AG08396 (cell line): ENCODE measurements around the gene OSBPL2.

Experiments used
- DNase-seq: peaks from one replicate; pipeline ENCODE4 v3.0.0; 2012; ENCODE audit warnings: low spot score, mixed read lengths

The OSBPL2 gene

GRCh38 chr20:62206388-62206775 is 31.9 kb upstream of the OSBPL2 start:
- DNase-seq = no peak

GRCh38 chr20:62208061-62208794 is 30.1 kb upstream of the OSBPL2 start:
- DNase-seq = no peak

GRCh38 chr20:62208795-62209755 is 29.2 kb upstream of the OSBPL2 start:
- peak; percentile 47 for DNase-seq

- no peak for DNase-seq
These were observed 28.3 kb upstream of the OSBPL2 start for GRCh38 chr20:62209850-62210495.

DNA sequence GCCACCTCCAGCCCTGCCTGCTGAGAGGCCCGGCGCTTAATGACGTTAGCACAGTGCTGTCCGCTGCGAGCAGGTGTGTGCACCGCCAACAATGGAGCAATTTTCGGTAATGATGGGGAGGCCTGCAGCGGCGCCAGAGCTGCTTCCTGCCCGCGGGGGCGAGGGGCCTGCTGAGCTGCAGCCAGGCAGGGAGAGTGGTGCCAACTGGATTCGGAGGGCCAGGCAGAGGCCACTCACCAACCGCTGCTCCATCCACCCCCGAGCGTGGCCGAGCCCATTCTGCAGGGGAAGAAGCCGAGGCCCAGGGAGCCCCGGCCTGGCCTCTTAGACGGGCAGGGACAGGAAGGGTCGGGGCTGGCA is 27.8 kb upstream of the OSBPL2 start:
- no peak for DNase-seq

GRCh38 chr20:62211216-62211615 is 27.1 kb upstream of the OSBPL2 start:
- no peak for DNase-seq

DNA sequence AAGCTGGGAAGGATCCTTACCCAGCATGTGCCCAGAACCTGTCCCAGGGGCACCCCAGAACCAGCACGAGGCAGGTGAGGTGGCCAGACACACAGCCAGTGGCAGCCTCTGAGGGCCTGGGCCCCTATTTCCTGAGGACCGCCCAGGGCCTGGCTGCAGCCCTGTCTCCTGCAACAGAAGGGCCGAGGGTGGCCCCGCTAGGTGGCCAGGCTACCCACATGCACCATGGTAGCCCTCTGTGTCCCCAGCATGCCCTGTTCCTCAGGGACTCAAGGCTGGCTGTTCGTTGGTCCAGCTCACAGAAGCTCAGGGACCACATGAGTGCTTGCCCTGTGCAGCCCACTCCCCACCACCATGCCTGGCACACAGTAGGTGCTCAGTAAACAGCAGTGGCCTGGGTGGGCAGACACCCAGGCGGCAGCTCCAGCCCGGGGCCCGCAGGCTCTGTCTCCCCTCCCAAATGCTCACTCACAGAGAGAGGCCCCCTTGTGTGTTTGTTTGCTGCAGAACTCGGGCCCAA is 26.5 kb upstream of the OSBPL2 start:
- DNase-seq = no peak

DNA sequence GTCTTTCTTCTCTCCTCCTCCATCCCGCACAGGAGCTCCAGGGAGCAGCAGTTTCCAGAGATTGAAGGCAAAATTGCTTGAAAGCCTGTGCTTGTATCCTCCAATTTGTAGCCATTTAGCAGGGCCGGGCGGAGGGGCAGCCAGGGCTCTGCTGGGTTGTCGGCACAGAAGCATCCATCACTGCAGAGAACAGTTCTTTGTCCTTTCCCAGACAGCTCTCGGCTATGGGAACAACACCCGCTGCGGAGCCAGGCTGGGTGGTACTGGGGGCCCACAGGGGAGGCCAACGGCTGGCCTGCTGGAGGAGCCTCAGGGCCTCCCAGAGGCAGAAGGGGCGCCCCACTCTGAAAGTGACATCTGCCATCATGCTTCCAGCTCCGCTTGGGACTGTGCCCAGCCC is 26.0 kb upstream of the OSBPL2 start:
- no peak for DNase-seq

- no peak for DNase-seq
These were observed 24.3 kb upstream of the OSBPL2 start for GRCh38 chr20:62214067-62214466.

DNA sequence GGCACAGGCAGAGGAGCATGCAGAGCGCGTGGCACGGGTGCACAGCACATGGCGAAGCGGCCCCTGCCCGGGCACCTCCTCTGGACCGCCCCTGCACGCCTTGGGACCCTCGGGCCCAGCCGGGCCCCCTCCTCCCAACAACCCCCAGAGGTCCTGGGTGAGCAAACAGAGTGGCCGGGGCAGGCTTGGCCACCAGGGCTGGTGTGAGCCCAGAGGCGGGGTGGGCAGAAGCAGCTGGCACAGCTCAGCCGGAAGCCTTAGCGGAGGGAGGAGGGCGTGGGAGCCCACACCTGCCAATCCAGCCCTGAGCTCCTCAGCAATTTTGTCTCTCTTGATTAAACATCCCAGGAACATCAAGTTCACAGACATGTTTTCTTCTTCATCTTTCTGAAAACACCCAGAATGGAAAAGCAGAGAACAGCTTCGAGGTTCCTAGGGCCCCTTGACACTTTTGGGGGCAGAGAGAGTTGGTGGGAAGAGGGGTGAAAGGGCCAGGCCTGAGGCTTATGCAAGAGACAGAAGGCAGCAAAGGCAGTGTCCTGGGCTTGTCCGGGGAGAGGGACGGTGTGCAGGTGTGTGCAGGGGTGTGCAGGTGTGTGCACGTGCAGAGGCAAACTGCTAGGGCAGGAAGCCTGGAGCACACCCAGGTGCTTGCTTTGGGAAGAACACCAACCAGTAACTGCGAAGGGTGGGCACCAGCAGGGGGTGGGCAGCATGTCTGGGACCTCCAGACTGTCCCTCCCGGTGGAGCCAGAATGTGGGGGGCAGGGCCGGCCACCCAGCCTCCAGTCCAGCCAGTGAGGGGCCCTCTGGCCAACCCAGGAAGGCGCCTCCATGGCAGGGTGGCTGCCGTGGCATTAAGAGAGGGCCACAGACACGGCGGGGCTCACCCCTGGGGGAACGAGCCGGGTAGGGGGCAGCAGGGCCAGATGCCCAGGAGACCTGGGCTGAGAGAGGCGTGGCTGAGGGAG is 23.0 kb upstream of the OSBPL2 start:
- DNase-seq = no peak

GRCh38 chr20:62215991-62216635 is 22.2 kb upstream of the OSBPL2 start:
- no peak for DNase-seq

DNA sequence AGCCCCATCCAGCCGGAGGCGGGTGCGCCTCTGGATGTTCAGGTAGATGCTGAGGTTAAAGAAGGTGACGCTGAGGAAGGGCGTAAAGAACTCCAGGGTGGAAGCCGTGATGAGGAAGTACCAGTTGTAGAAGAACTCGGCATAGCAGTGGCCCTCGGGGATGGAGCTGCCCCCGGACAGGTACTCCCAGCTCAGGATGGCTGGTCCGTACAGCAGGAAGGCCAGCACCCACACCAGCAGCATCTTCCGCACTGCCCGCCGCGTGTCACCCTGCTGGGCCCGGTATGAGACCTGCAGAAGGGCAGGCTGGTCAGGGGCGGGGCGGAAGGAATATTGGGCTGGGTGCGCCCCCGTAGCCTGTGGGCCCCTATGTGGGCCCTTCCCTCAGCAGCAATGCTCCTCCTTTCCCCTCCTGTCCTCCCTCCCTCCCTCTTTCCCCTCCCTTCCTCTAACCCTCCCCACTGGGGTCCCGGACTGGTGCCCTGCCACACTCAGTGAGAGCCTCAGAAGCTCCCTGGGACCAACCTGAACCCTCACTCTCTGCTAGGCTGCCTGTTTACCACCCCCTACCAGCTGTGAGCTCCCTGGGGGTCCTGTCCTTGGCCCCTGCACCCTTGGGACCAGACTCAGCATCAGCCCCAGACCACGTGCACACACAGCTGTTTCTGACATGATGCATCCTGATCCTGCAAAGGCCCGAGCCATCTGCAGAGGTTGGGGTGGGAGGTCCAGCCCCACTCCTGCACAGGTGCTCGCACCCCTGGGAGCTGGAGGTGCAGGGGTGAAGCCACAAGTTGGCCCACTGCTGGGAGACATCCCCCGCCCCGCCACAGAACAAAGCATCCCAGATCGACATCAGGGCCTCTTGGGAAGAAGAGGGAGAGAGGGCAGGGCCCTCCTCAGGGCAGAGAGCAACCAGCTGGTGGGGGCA is 21.4 kb upstream of the OSBPL2 start:
- DNase-seq = no peak

DNA sequence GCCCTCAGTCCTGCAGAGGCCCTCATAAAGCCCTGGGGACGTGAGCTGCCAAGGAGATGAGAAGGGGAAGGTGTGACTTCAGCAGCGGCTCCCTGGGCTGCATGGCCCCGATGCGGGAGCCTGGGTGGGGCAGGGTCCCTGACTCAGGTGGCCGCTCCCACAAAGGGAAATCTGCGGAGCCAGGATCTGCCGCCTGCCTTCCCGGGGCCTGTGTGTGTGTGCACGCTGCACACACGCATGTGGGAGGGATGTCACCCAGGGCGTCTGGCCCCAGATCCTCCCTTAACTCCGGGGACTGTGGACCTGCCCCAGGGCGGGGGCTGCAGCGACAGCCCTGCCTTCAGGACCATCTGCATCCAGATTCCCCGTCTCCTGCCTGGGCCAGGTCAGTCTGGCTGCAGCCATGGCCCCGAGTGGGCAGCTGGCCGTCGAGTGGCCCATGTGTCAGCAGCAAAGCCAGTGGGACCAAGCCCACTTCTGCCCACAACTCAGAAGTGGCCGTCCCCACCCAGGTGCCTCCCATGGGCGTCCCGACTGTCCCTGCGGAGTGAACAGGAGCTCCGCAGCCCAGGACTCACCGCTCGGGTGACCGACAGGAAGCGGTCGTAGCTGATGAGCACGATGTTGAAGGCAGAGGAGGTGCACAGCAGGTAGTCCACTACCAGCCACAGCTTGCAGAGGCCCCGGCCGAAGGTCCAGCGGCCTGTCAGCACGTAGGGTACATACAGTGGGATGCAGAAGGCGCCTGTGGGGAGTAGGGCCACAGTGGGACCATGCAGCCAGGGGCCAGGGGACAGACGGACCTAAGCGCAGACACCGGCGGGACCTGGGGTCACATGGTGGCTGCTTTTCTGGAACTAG is 20.2 kb upstream of the OSBPL2 start:
- no peak for DNase-seq

- no peak for DNase-seq
These were observed 19.0 kb upstream of the OSBPL2 start for GRCh38 chr20:62219101-62219991.

DNA sequence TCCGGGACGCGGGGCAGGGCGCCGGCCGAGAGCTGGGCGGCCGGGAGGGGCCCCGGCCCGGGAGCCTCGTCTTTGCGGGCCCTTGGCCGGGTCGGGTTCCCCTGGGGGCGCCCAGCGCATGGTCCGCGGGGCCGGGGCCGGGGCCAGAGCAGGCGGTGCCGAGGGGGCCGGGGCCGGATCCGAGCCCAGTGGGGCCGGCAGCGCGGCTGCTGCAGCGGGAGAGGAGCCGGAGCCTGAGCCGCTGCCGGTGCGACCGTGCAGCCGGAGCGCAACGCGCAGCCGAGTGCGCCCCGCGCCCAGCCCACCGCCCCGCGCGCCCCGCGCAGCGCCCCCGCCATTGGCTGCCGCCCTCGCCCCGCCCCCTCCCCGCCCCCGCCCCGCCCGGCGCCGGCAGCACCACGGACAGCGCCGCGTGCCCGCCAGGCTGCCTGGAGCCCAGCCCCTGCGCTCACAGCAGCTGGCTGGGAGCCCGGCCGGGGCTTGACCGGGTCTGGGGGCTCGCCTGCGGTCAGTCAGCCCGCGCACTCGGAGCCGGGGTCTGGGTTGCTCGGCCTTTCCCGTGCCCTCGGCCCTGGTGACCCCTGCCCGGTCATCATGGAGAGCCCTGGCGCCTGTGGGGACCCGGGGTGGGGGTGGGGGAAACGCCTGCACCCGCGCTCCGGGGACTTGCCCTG is 18.2 kb upstream of the OSBPL2 start, which contains the start of gene HRH3:
Gene HRH3, minus strand, starts transcription at position 287 of the 674 bp plus-strand sequence. CDS start 308 bp downstream, outside the sequence.
- DNase-seq = peak; percentile 89

DNA sequence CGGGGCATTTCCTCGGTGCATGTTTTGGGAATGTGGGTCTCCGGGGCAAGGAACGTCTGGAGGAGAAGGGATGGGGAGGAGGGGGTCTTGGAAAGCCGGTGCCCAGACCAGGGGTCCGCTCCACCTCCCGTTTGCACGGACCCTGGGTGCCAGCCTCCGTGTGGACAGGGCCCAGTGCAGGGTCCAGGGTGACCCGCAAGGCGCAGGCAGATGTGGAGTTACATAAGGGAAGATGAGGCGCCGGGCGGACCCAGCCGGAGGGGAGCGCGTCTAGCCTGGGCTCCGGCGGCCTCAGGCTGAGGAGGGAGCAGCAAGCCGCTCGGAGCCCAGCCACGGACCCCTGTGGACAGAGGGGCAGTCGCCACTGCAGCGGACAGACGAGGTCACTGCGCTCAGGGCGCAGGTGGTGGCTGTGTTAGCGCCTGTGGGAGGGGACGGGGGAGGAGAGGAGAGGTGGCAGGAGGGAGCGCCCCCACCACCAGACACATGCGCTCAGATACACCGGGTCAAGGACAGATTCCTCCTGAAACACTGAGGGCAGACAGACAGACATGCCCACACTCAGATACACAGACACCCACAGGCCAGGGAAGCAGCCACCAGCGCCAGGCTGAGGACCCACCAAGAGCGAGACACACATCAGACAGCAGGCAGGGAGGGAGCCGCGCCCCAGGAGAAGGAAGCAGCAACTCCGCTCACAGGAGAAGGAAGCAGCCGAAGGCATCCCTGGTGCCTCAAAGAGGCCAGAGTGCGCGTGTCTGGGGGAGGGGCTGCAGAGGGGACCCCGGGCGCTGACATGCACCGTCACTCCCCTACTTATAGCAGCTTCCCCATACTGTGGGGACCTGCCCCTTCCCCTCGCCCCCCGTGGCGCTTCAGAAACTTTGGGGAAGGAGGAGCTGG is 17.4 kb upstream of the OSBPL2 start:
- no peak for DNase-seq
